HG02623 (cell line): Measurements from ENCODE around the gene MYF5.
A peak's percentile ranks its signal among the peaks of the same experiment; 100 is the strongest.
"Not testable (repeated sequence)": the region's sequence is repeated elsewhere in the genome, so short reads cannot be mapped to it uniquely, and the experiment has no call there.

Experiments
- ATAC-seq: cut with Tn5 transposase; IDR thresholded peaks from one replicate; pipeline ENCODE4 v1.9.1; 2021; ENCODE audit warnings: moderate library complexity; ENCODE audit not compliant: unreplicated experiment

MYF5 gene

GRCh38 chr12:80716696-80717469, at the start of gene MYF5:
TSS of gene MYF5 (plus strand) at chr12:80716912. CDS start at chr12:80717064, 152 bp downstream.
- no peak for ATAC-seq

- no peak for ATAC-seq
These were observed 46.5 kb upstream of the MYF5 start for GRCh38 chr12:80670214-80670613.

DNA sequence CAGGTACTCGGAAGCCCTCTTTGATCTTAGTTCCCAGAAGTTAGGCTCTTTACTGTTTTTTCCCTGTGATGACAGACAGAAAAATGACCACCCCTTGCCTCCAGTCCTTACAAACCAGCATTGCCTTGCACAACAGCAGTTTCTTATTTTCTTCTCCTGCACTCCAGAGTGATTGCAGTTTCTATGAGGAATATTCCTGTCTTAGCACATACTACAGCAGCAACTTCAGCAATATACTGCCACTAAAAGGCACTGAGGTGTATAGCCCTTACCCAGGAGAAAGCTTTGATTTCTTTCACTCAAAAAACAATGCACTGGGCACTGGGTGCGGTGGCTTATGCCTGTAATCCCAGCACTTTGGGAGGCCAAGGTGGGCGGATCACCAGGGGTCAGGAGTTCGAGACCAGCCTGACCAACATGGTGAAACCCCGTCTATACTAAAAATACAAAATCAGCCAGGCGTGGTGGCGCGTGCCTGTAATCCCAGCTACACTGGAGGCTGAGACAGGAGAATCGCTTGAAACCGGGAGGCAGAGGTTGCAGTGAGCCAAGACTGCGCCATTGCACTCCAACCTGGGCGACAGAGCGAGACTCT, 40.6 kb upstream of the MYF5 start:
- ATAC-seq, result not testable (repeated sequence)

GRCh38 chr12:80676856-80677255, 39.9 kb upstream of the MYF5 start:
- ATAC-seq, result no peak

DNA sequence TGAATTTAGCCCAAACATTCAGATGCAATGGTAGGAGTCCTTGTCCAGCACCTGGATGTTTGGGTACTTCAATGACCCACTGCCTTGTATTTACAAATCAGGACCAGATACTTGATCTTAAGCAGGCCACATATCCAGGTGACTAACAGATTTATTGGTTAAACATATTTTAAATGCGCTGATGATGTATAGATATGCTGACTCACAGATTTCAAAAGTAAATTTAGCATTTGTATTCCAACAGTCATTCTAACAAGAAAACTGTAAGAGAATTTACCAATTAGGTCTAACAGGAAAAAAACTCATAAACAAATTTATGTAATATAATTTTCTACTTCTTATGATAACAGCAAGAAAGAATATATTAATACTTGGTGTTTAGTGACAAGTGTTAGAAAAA, 38.7 kb upstream of the MYF5 start:
- no peak for ATAC-seq

DNA sequence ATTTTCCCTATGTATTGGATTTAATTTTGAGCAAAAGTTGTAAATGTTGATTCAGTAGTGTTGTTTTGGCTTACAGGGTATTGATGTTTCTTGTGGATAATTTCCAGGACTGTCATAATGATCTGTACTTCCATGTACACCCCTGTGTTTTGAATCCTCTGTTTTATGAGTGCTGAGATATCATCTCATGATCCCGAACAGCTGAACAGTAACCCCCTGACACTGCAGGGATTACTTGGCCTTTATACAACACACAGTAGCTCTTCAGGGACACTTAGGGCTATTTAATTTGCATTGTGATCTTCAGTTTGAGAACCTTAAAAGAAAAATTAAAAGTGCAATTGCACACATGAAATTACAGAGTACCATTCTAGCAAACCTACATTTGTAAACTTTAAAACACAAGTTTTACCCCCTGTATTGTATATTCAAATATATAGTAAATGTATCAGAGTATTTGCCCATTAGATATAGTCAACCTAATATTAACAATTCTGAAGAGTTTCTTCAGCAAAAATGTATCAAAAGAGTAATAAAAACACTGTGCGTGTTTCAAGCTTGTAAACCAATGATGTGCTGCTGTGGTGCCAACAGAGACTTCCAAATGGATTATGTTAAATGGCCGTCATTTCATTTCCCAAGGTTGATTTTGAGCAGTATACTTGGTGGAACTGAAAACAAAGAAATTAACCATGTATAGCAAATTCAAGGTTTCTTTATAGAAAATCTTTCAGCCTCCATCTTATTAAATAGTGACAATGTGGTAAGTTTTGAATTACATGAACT, 37.2 kb upstream of the MYF5 start:
- ATAC-seq, result no peak

GRCh38 chr12:80681287-80681686, 35.4 kb upstream of the MYF5 start:
- peak; percentile 48 for ATAC-seq

- ATAC-seq, result no peak
These were observed 34.9 kb upstream of the MYF5 start for GRCh38 chr12:80681786-80682185.

DNA sequence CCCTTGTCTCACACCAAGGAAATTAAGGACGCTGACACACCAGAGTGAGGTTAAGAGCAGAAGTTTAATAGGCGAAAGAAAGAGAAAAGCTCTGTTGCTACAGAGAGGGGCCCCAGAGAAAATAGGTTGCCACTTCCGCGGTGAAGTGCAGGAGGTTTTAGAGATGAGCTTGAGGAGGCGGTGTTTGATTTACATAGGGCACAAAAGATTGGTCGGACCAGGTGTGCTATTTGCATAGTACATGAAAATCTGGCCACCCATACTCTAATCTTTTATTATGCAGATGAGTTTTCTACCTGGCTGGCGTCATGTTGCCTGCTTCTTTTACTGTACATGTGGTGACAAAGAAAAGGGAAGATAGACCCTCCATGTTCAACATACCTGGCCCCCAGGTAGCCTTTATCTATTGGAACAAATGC, 32.6 kb upstream of the MYF5 start:
- ATAC-seq, result no peak

DNA sequence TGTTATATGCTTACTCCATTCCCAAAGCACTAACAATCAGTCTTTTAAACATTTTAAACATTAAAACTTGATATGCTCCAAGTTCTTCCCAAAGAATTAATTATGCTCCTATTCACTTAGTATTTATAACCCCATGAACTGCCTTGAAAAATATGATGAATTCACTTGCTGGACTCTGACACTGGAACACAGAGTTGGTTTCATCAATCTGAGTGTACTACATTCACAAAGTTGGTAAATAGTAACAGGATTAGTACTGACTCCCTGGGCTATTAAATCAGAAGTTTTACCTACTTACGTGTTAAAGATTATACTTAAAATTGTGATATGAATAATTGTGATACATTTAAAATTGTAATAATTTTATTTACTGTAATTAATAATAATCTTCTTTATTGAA, 26.6 kb upstream of the MYF5 start:
- no peak for ATAC-seq

GRCh38 chr12:80690513-80690912, 26.2 kb upstream of the MYF5 start:
- no peak for ATAC-seq

- peak; percentile 50 for ATAC-seq
These were observed 24.6 kb upstream of the MYF5 start for GRCh38 chr12:80692114-80692513.

DNA sequence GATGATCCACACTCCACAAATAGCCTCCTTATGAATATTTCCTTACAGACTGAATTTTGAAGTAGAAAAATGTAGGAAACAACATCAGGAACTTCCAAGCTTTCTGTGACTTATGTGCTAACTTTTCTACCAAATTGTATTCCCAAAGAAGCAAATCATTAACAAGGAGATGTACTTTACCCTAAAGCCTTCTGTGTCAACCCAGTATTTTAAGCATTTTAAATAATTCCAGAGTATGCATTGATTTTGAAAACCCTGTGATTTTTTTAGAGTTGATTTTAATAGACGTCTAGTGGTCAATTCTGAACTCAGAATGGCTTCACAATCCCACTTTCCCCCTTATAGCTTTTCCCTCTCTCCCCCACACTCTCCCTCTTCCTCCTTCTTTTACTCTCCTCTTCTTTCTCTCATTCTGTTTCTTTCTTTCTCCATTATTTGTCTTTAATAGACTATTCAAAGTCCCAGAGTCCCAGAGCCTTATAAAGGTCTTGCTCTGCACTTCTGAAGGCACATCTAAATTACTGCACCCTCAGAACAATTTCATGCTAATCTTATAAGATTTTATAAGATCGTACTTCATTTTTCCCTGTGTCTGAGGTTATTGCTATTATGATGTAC, 19.3 kb upstream of the MYF5 start:
- ATAC-seq, result no peak

GRCh38 chr12:80698256-80698655, 18.5 kb upstream of the MYF5 start:
- ATAC-seq, result no peak

GRCh38 chr12:80698847-80699542, 17.7 kb upstream of the MYF5 start:
- ATAC-seq, result no peak

GRCh38 chr12:80700327-80700726, 16.4 kb upstream of the MYF5 start:
- ATAC-seq, result no peak

DNA sequence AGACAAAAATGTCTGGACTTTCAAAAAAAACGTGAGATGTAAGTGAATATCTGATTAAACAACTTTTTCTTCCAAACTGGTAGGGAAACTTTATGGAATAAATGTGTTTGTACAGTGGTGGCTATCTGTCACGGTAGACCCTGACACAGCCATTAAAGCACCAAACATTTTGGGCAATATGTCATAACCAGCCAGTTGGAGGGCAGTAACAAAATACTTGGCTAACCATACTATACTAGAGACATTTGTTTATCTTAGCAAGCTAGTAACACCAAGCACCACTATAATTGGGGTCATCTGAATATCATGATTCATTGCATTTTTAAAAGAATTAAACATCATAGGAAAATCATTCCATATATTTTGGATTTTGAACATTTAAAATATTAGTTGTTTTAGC, 15.3 kb upstream of the MYF5 start:
- no peak for ATAC-seq

GRCh38 chr12:80702889-80703805, 13.6 kb upstream of the MYF5 start:
- peak; percentile 87 for ATAC-seq

DNA sequence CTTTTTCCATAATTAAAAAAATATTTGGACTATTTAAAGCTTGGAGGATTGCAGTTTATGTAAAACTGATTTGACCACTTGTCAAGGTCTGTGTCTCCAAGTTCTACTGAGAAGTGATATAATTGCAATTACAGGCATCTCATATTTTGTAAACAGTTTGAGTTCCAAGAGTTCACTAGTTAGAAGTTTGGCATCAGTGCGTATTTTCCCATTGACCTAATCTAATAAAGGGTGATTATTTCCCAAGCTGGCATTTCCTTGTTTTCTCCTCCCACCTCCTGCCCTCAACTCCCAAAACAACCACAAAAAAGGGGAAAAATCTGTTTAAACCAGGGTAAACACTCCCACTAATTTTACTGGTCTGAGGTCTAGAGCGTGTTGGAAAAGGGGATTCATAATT, 12.3 kb upstream of the MYF5 start:
- ATAC-seq, result no peak
